ENCODE results near the gene TMEM150C. TPM values are rescaled to one million over a fixed set of nuclear protein-coding genes. Genes with fewer than 3 reads are reported as not detected.

Gene TMEM150C
- polyA plus RNA-seq, 1 donor from 2014 or later = 4.9 TPM

- no peaks in the 10 kb centered on the region for H3F3A ChIP-seq (ENCODE audit: insufficient read depth, low read length, poor library complexity, severe bottlenecking)
- no peaks in the 10 kb centered on the region for H3K36me3 ChIP-seq (ENCODE audit: insufficient read depth, low read length)
- no peaks in the 10 kb centered on the region for H3K27me3 ChIP-seq (ENCODE audit: insufficient read depth, low read depth, low read length)
- no peaks in the 10 kb centered on the region for H3K9me2 ChIP-seq (ENCODE audit: insufficient read depth, low read length)
- TF ChIP-seq POLR2AphosphoS5 (IDR thresholded peaks at IDR 0.05) (no peak), CTCF (IDR thresholded peaks at IDR 0.05; ENCODE audit: poor library complexity, severe bottlenecking) (no peak), SMC3 (conservative IDR thresholded peaks at IDR 0.05; ENCODE audit: poor library complexity) (no peak), RAD21 (conservative IDR thresholded peaks at IDR 0.05) (no peak), REST (IDR thresholded peaks at IDR 0.05; ENCODE audit: borderline replicate concordance) (no peak), MXI1 (conservative IDR thresholded peaks at IDR 0.05; ENCODE audit: poor library complexity, severe bottlenecking) (no peak), TAF1 (IDR thresholded peaks at IDR 0.05; ENCODE audit: low read depth) (no peak), EP300 (conservative IDR thresholded peaks at IDR 0.05; ENCODE audit: poor library complexity, severe bottlenecking) (no peak)
- H3K79me2 ChIP-seq (replicated peaks; ENCODE audit: insufficient read depth, low read length) = peaks cover 74% of the 10 kb centered on the region
- H2AFZ ChIP-seq (ENCODE audit: low read depth, low read length) = no peak overlapping the region
- no peak overlapping the region for H3K4me2 ChIP-seq (ENCODE audit: low read length)
- H4K20me1 ChIP-seq (ENCODE audit: insufficient read depth) = no peaks in the 10 kb centered on the region
- no peak overlapping the region for H3K9ac ChIP-seq (ENCODE audit: low read length)
- H3K4me3 ChIP-seq (ENCODE audit: low read length) = no peak overlapping the region
- no peak overlapping the region for H3K27ac ChIP-seq (ENCODE audit: low read length)
- H3K9me3 ChIP-seq (ENCODE audit: low read length) = no peaks in the 10 kb centered on the region
These were observed 124.3 kb downstream of the TMEM150C start for GRCh38 chr4:82437285-82438005.

DNA sequence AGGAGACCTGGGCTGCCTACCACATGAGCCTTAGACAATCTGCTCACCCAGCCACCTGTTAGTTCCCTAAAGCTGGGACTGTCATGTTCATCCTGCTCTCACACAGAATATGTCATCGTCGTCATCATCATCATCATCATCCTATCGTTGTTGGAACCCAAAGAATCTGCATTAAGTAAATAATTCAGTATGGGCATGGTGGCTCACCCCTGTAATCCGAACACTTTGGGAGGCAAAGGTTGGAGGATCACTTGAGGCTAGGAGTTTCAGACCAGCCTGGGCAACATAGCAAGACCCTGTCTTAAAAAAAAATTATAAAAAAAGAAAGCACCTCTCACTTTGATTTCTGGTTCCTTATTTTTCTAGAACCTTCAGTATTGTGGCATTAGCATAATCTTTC, 125.0 kb downstream of the TMEM150C start:
- Histone ChIP-seq H3K27me3 (ENCODE audit: insufficient read depth, low read depth, low read length) (no peaks in the 10 kb centered on the region), H3K4me3 (ENCODE audit: low read length) (no peak overlapping the region), H3K79me2 (replicated peaks; ENCODE audit: insufficient read depth, low read length) (peaks cover 74% of the 10 kb centered on the region), H3K9me2 (ENCODE audit: insufficient read depth, low read length) (no peaks in the 10 kb centered on the region), H3K9ac (ENCODE audit: low read length) (no peak overlapping the region), H4K20me1 (ENCODE audit: insufficient read depth) (no peaks in the 10 kb centered on the region), H3F3A (ENCODE audit: insufficient read depth, low read length, poor library complexity, severe bottlenecking) (no peaks in the 10 kb centered on the region), H3K9me3 (ENCODE audit: low read length) (no peaks in the 10 kb centered on the region), H3K27ac (ENCODE audit: low read length) (no peak overlapping the region), H3K36me3 (ENCODE audit: insufficient read depth, low read length) (no peaks in the 10 kb centered on the region), H2AFZ (ENCODE audit: low read depth, low read length) (no peak overlapping the region), H3K4me2 (ENCODE audit: low read length) (no peak overlapping the region)
- TF ChIP-seq EZH2 (IDR thresholded peaks at IDR 0.05; ENCODE audit: borderline replicate concordance, insufficient read depth, low read length, poor library complexity, severe bottlenecking) (no peak), SMC3 (conservative IDR thresholded peaks at IDR 0.05; ENCODE audit: poor library complexity) (no peak), MXI1 (conservative IDR thresholded peaks at IDR 0.05; ENCODE audit: poor library complexity, severe bottlenecking) (no peak)

Data from neural cell (in vitro differentiated cells).